Natural killer cell treated with Interleukin-12 subunit alpha and Interleukin-12 subunit beta and Interleukin-15 and Interleukin-18, amount 100 ng/mL, for 72 hours (primary cell): ENCODE results near the gene GMDS. TPM values are rescaled to one million over a fixed set of nuclear protein-coding genes. Genes with fewer than 3 reads are reported as not detected.

Experiments
- ATAC-seq, 2 donors: fragments of 150-1000 bp; cut with Tn5 transposase in 1 of 2; sonication (Bioruptor Pico), chemical (Tn5 transposase) in 1 of 2; 2 replicates each; pipeline ENCODE4 v1.10.0; 2021
- DNase-seq: peaks from one replicate; pipeline ENCODE4 v3.0.0; 2022; ENCODE audit warnings: low spot score
- H3K27ac Mint-ChIP-seq, 2 donors: 1 replicate in 1 of 2; 2 replicates in 1 of 2; pipeline ENCODE4 v1.8.0; 2022; ENCODE audit warnings: mixed read lengths in 2 of 2, mild to moderate bottlenecking in 1 of 2, moderate library complexity in 1 of 2
- H3K27me3 Mint-ChIP-seq, 2 donors: 1 replicate in 1 of 2; 2 replicates in 1 of 2; pipeline ENCODE4 v1.8.0; 2022; ENCODE audit warnings: mixed read lengths in 2 of 2
- H3K36me3 Mint-ChIP-seq: one replicate; pipeline ENCODE4 v1.8.0; 2022; ENCODE audit warnings: mixed read lengths
- H3K4me1 Mint-ChIP-seq, 2 donors: 1 replicate in 1 of 2; 2 replicates in 1 of 2; pipeline ENCODE4 v1.8.0; 2022; ENCODE audit warnings: low read depth in 2 of 2, mixed read lengths in 2 of 2, mild to moderate bottlenecking in 1 of 2
- H3K4me3 Mint-ChIP-seq: one replicate; pipeline ENCODE4 v1.8.0; 2022; ENCODE audit warnings: mixed read lengths
- H3K9me3 Mint-ChIP-seq: 2 replicates; pipeline ENCODE4 v1.8.0; 2022; ENCODE audit warnings: mixed read lengths
- total RNA-seq, 2 donors: library from RNA; stranded (reverse); gene quantifications; one replicate each; pipeline ENCODE4 v1.2.3, GENCODE V29; 2022

GMDS gene
- total RNA-seq, 2 donors from 2014 or later: 23.7 to 39.4 TPM

DNA sequence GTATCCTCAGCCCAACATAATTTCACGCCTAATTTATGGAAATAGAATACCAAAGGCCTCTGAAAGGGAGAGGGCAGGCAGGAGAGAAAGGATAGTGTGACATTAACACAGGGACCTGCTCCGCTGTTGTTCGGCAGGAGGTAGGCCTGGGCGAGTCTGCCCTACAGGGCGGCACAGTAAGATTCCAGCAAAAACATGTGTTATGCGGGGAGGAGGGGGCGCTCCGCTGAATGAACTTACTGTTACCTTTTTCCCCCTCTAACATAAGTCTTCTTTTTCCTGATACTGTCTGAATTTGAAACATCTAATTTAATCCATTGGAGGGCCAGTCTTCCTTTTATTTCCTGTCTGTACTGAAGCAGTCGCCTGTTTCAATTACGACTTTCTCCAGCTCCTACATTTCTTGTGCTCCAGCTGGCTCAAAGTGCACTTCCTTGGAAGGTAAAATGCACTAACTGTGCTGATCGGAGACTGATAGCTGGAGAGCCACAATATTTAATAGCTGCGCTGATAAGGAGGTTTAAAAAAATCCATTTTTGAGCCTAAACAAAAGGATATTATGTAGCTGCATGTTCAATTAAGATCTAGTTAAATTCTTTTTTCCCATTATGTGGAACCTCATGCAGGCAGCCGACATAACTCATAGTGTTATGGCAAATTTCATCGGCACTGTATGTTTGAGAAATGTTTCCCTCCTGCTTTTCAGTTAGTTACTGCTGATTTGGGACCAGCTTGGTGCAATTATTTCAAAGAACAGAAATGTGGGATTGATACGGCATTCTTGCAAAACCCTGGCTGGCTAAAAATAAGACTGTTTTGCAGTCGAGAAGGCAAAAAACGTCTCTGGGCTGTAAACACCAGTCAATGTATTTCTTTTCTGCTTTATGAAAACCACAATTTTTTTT lies 442.7 kb downstream of the GMDS start:
- H3K9me3 Mint-ChIP-seq: no peaks in the 10 kb centered on the region
- DNase-seq (no peak), ATAC-seq (no peak)
- no peak overlapping the region for H3K4me3 Mint-ChIP-seq
- no peaks in the 10 kb centered on the region for H3K36me3 Mint-ChIP-seq
- no peak overlapping the region for H3K27ac Mint-ChIP-seq
- no peaks in the 10 kb centered on the region for H3K27me3 Mint-ChIP-seq
- H3K4me1 Mint-ChIP-seq: no peaks in the 10 kb centered on the region

DNA sequence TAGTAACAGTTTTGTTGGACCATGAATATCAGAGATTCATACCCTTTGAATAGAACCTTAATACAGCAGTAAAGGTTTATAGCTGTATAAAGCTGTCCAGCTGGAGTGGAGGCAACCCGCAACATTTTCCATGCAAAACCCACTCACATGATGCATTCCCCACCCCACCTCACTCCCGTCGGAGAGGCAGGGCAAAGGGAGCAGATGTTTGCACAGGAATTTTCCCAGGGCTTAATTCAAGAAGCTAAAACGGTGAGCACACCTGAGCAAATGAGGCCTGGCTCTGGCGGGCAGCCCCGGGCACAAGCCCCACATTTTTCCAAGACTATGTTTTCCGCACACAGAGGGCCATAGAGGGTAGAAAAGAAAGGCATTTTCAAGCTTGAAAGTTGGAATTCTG lies 444.0 kb downstream of the GMDS start:
- Mint-ChIP-seq H3K27ac (no peak overlapping the region), H3K4me1 (no peaks in the 10 kb centered on the region), H3K36me3 (no peaks in the 10 kb centered on the region), H3K9me3 (no peaks in the 10 kb centered on the region), H3K27me3 (no peaks in the 10 kb centered on the region), H3K4me3 (no peak overlapping the region)
- DNase-seq: no peak
- no peak for ATAC-seq

DNA sequence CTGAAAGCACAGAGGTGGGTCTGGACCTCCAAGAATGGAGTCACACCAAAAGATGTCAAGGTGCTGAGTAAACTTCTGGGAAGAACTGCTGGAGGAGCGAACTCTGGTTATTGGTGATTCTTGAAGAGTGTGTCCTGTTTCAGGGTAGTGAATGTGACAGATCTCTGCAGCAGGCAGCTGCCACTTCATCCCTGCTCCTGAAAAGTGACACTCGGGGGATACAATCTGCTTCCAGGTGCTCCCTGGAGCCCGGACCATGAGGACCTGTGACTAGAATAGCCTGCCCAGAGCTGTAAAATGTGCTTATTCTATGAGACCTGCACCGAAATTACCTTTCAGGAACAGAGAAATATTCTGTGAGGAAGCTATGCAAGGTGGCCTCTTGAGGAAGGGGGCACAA lies 444.6 kb downstream of the GMDS start:
- ATAC-seq (no peak), DNase-seq (no peak)
- Mint-ChIP-seq H3K9me3 (no peaks in the 10 kb centered on the region), H3K4me3 (no peak overlapping the region), H3K27me3 (no peaks in the 10 kb centered on the region), H3K4me1 (no peaks in the 10 kb centered on the region), H3K36me3 (no peaks in the 10 kb centered on the region), H3K27ac (no peak overlapping the region)

DNA sequence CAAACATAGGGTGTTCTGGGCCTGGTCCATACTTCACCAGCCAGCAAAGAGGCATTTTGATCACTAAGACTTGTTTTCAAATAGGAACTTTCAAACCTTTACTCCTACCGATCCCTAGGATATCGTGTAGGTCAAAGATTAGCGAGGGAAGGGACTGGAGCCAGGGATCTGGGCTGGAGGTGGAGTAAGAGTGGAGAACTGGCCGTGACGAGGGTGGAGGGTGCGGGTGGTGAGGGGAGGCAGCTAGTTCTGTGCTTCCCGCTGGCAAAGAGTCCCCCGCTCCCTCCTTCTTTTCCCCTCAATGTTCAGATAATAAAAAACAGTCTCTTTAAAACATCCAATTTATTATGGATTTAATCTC lies 446.5 kb downstream of the GMDS start:
- ATAC-seq (no peak), DNase-seq (no peak)
- H3K27me3 Mint-ChIP-seq: no peaks in the 10 kb centered on the region
- H3K9me3 Mint-ChIP-seq: no peaks in the 10 kb centered on the region
- no peaks in the 10 kb centered on the region for H3K4me1 Mint-ChIP-seq
- no peak overlapping the region for H3K27ac Mint-ChIP-seq
- H3K4me3 Mint-ChIP-seq: no peak overlapping the region
- no peaks in the 10 kb centered on the region for H3K36me3 Mint-ChIP-seq

- Mint-ChIP-seq H3K4me1 (no peaks in the 10 kb centered on the region), H3K27me3 (no peaks in the 10 kb centered on the region), H3K4me3 (no peak overlapping the region), H3K27ac (no peak overlapping the region), H3K36me3 (no peaks in the 10 kb centered on the region), H3K9me3 (no peaks in the 10 kb centered on the region)
- ATAC-seq: no peak
- no peak for DNase-seq
Measured at GRCh38 chr6:1798303-1798964, 447.0 kb downstream of the GMDS start.

- H3K27me3 Mint-ChIP-seq: peaks cover 3 to 5% of the 10 kb centered on the region in 2 donors
- ATAC-seq: no peak
- no peak for DNase-seq
- no peaks in the 10 kb centered on the region for H3K4me1 Mint-ChIP-seq
- no peaks in the 10 kb centered on the region for H3K9me3 Mint-ChIP-seq
- no peak overlapping the region for H3K4me3 Mint-ChIP-seq
- no peaks in the 10 kb centered on the region for H3K36me3 Mint-ChIP-seq
- H3K27ac Mint-ChIP-seq: no peak overlapping the region
Measured at GRCh38 chr6:1797801-1798200, 447.6 kb downstream of the GMDS start.

GRCh38 chr6:1796706-1797529 lies 448.5 kb downstream of the GMDS start:
- no peak overlapping the region for H3K27ac Mint-ChIP-seq
- H3K27me3 Mint-ChIP-seq: peaks cover 6 to 12% of the 10 kb centered on the region in 2 donors
- H3K4me3 Mint-ChIP-seq: no peak overlapping the region
- H3K36me3 Mint-ChIP-seq: no peaks in the 10 kb centered on the region
- DNase-seq (no peak), ATAC-seq (no peak)
- no peaks in the 10 kb centered on the region for H3K4me1 Mint-ChIP-seq
- H3K9me3 Mint-ChIP-seq: no peaks in the 10 kb centered on the region

DNA sequence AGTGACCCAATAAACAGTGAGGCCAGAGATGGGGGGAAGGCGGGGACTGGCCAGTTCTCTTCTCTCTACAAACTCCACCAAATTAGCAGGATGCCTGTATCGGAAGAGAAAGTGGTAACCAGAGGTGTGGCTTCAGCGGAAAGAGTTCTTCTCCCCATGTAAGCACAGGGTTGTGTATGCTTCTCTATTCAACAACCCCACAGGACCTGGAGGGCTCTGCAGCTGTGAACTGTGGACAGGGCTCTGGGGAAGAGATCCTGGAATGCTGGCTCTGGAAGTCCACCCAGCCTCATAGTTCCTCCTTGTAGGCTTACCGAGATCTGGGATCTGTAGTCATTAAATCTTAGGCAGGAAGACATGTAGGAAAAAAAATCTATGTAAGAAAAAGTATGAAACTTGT lies 449.5 kb downstream of the GMDS start:
- H3K27me3 Mint-ChIP-seq: peaks cover 6 to 12% of the 10 kb centered on the region in 2 donors
- ATAC-seq: no peak
- no peak overlapping the region for H3K27ac Mint-ChIP-seq
- DNase-seq: no peak
- no peaks in the 10 kb centered on the region for H3K4me1 Mint-ChIP-seq
- H3K9me3 Mint-ChIP-seq: no peaks in the 10 kb centered on the region
- no peak overlapping the region for H3K4me3 Mint-ChIP-seq
- no peaks in the 10 kb centered on the region for H3K36me3 Mint-ChIP-seq

GRCh38 chr6:1792989-1793388 lies 452.4 kb downstream of the GMDS start:
- ATAC-seq (no peak), DNase-seq (no peak)
- Mint-ChIP-seq H3K4me1 (no peaks in the 10 kb centered on the region), H3K36me3 (no peaks in the 10 kb centered on the region), H3K27me3 (peaks cover 10 to 12% of the 10 kb centered on the region in 2 donors), H3K27ac (no peak overlapping the region), H3K4me3 (no peak overlapping the region), H3K9me3 (no peaks in the 10 kb centered on the region)

- Mint-ChIP-seq H3K27me3 (peaks cover 17% of the 10 kb centered on the region in 2 donors), H3K4me1 (peaks cover 0 to 7% of the 10 kb centered on the region in 2 donors), H3K27ac (no peak overlapping the region), H3K9me3 (no peaks in the 10 kb centered on the region), H3K36me3 (no peaks in the 10 kb centered on the region), H3K4me3 (no peak overlapping the region)
- DNase-seq (no peak), ATAC-seq (no peak)
Measured at GRCh38 chr6:1790684-1791083, 454.7 kb downstream of the GMDS start.

- Mint-ChIP-seq H3K4me1 (peaks cover 0 to 7% of the 10 kb centered on the region in 2 donors), H3K4me3 (no peak overlapping the region)
Measured at GRCh38 chr6:1789092-1789491, 456.3 kb downstream of the GMDS start.

DNA sequence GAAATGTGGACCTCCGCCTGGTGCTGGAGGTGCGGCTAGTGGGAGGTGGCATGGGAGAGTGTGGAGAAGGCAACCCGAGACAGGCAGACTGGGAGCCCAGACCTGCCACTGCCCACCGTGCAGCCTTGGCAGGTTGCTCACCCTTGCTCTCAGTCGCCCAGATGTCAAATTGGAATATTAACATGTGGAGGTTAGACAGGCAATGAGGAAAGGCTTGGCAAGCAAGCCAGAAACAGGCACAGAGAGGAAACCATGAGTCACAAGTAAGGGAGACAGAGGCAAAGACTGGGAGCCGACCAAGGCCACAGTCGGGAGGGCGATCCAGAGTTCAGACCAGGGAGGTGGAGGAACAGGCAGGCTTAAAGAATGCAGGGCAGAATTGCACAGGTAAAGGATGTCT lies 457.5 kb downstream of the GMDS start:
- peaks cover 0 to 7% of the 10 kb centered on the region in 2 donors for H3K4me1 Mint-ChIP-seq
- H3K27ac Mint-ChIP-seq: no peak overlapping the region
- H3K36me3 Mint-ChIP-seq: no peaks in the 10 kb centered on the region
- H3K4me3 Mint-ChIP-seq: no peak overlapping the region
- H3K27me3 Mint-ChIP-seq: peaks cover 17 to 20% of the 10 kb centered on the region in 2 donors
- DNase-seq (no peak), ATAC-seq (no peak)
- H3K9me3 Mint-ChIP-seq: no peaks in the 10 kb centered on the region

More at GRCh38 chr6:1789092-1789491, 456.3 kb downstream of the GMDS start:
- no peak for ATAC-seq
- Mint-ChIP-seq H3K9me3 (no peaks in the 10 kb centered on the region), H3K27ac (no peak overlapping the region), H3K36me3 (no peaks in the 10 kb centered on the region), H3K27me3 (peaks cover 17% of the 10 kb centered on the region in 2 donors)
- no peak for DNase-seq

DNA sequence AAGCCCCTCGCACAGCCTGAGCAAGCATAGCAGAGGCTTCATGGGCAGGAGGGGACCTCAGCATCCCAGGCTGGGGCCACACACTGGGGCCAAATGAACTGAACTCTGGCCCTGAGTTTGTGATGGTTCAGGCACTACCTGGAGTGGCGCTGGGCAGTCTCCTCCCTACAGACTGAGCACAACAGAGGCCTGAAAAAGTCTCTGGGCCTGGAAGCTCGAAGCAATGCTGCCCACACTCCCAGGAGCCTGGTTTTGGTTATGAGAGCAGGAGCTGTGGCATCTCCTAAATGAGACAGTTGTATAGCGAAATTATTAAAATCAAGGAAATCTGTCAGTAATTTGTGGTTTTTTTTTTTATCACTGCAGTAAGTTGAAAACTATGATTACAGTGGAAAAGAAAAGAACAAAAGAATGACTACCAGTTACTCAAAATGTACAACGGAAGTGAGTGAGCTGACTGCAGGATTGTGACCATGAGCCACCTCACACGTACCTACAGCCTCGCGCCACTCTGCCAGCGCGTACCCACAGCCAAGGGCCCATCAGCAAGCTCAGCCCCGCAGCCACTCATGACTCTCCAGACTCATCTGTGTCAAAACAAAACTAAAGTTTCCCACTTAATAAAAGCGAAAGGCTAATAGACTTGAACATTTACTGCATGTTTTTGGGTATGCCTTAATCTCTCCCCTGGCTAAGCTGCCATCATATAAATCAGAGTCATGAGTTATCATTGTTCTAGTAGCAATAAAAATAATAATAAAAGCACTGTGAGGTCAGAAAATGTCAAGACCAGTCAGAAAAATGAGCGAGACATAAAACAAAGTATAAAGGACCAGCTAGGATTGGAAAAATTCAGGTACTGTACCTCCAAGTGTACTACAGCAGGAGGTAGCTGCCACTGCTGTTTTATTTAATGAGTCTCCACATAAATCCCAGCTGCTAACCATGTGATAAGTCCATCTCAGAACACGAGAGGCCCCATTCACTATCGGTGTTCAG lies 458.7 kb downstream of the GMDS start:
- Mint-ChIP-seq H3K36me3 (no peaks in the 10 kb centered on the region), H3K4me1 (peaks cover 0 to 7% of the 10 kb centered on the region in 2 donors), H3K4me3 (no peak overlapping the region), H3K27me3 (peaks cover 17% of the 10 kb centered on the region in 2 donors), H3K9me3 (no peaks in the 10 kb centered on the region), H3K27ac (no peak overlapping the region)
- ATAC-seq (peak in 1 of 2 donors; percentile 89), DNase-seq (no peak)
